AG04449 (cell line): Measurements from ENCODE around the gene BOK.

Experiments
- CTCF ChIA-PET: fragments of 350-600 bp; formaldehyde crosslinking; extraction: SDS; loops from one replicate; lab custom pipeline; 2021; ENCODE audit warnings: antibody characterized with exemption; lab: Yijun Ruan, JAX
- POLR2A ChIA-PET: fragments of 400-600, 350-600 bp; formaldehyde crosslinking; extraction: SDS; loops from one replicate; lab custom pipeline; 2020; ENCODE audit warnings: antibody characterized with exemption, inconsistent platforms; lab: Yijun Ruan, JAX
- DNase-seq: peaks from one replicate; pipeline ENCODE4 v3.0.0-alpha.2; 2010; ENCODE audit warnings: low read depth, low spot score
- H3K4me3 ChIP-seq: 2 replicates; pipeline ENCODE4 v1.5.1; 2011; ENCODE audit warnings: low read depth, mild to moderate bottlenecking, control low read depth, low read length
- TF ChIP-seq, protein P1 (sequence below): IDR thresholded peaks from one replicate; pipeline ENCODE4 v1.5.1; 2011; ENCODE audit warnings: mild to moderate bottlenecking, moderate library complexity, low read length, control low read depth, inconsistent platforms; ENCODE audit not compliant: insufficient read depth; ENCODE audit errors: missing control alignments

Gene BOK

DNA sequence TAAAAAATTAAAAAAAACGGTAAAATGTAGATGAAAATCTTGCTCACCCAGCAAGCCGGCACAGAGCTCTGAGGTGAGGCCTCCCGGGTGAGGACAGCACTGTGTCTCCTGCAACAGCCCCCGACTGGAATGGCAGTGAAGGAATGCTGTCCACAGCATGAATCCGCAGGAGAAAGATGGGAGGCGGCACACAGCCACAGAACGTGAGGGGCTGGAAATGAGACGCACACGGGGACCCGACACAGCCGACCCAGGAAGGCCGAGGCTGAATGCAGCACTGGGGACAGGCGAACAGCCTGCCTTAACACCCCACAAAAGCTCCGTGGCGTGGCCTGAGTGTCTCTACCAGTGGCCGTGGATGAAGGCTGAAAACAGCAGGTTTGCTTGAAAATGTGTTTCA lies 34.7 kb downstream of the BOK start:
- CTCF ChIA-PET, result no interaction called here
- TF ChIP-seq, protein P1, sequence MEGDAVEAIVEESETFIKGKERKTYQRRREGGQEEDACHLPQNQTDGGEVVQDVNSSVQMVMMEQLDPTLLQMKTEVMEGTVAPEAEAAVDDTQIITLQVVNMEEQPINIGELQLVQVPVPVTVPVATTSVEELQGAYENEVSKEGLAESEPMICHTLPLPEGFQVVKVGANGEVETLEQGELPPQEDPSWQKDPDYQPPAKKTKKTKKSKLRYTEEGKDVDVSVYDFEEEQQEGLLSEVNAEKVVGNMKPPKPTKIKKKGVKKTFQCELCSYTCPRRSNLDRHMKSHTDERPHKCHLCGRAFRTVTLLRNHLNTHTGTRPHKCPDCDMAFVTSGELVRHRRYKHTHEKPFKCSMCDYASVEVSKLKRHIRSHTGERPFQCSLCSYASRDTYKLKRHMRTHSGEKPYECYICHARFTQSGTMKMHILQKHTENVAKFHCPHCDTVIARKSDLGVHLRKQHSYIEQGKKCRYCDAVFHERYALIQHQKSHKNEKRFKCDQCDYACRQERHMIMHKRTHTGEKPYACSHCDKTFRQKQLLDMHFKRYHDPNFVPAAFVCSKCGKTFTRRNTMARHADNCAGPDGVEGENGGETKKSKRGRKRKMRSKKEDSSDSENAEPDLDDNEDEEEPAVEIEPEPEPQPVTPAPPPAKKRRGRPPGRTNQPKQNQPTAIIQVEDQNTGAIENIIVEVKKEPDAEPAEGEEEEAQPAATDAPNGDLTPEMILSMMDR, result no peak
- POLR2A ChIA-PET, result no interaction called here

DNA sequence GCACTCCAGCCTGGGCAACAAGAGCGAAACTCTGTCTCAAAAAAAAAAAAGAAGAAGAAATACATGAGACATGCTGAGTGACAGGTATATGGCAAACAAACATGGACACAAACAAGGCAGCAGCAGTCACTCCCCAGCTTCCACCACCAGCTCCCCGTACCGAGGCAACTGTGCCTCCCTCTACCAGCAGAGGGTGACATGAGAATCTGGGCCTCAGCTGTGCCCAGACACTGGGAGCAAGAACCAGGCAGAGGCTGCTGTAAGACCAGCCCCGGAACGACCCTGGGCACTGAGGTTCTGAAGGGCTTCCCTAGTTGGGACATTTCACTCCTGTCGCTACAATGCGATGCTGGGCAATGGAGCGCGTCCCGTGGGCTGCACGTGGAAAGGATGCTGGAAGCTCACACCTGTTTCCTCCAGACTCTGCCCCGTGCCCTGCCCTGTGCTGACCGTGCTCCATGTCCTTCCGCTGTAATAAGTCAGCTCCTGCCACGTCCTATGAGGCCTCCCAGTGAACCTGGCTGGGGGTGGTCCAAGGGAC lies 37.1 kb downstream of the BOK start:
- CTCF ChIA-PET, result interaction anchor here (0.6 kb wide), 1 partner anchor 18 kb away, joined by 3 read pairs; no protein-coding TSS in a partner anchor
- DNase-seq, result no peak
- POLR2A ChIA-PET, result interaction anchor here (0.6 kb wide), 1 partner anchor 241 kb away, joined by 3 read pairs; no protein-coding TSS in a partner anchor

More for the DNA sequence above, 34.7 kb downstream of the BOK start:
- DNase-seq, result no peak
- H3K4me3 ChIP-seq, result no peak overlapping the region

DNA sequence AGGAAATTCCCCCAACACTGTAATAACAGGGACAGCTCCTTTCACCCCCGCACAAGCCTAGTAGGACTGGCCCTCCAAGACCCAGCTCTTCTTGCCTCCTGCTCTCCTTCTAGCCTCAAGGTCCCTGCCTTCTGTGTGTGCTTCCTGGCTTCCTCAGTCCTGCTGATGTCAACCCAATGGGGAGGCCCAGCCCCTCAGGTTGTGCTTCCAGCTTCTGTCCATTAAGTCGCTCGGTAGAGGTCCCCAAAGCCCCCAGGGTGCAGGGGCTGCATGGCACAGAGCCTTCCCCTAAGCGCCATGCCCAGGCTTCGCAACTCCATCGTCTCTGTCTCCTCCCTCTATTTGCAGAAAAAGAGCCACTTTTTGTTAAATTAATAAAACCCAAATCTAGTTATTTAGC lies 39.0 kb downstream of the BOK start:
- DNase-seq, result no peak
- TF ChIP-seq, protein P1, result no peak
- ChIA-PET CTCF (interaction anchor here (1.0 to 2.0 kb wide), 3 partner anchors 11 to 91 kb away, joined by 3 to 7 read pairs (median 6); no protein-coding TSS in a partner anchor), POLR2A (no interaction called here)
- no peak overlapping the region for H3K4me3 ChIP-seq

More for the DNA sequence above, 37.1 kb downstream of the BOK start:
- no peak overlapping the region for H3K4me3 ChIP-seq
- TF ChIP-seq, protein P1, result peak; percentile 4

DNA sequence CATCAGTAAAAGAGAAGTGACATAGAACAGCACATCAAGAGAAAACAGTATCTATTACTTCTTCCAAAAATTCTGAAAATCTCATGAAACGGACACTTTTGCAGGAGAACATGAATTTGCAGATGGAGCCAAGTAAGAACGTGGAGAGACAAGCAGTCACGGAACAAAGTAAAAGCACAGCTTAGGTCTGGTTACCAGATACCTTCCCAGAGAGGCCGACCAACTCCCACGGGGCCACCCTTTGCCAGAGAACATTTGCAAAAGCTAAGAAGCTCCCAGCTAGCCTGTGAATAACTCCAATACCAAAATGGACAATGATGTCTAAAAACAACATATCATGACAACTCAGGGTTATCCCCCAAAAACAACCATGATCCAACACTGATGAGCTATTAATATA lies 39.5 kb downstream of the BOK start:
- H3K4me3 ChIP-seq, result no peak overlapping the region
- no peak for DNase-seq
- ChIA-PET POLR2A (no interaction called here), CTCF (interaction anchor here (0.6 to 2.0 kb wide), 4 partner anchors 10 to 114 kb away, joined by 3 to 7 read pairs (median 4); no protein-coding TSS in a partner anchor)
- TF ChIP-seq, protein P1, result no peak

DNA sequence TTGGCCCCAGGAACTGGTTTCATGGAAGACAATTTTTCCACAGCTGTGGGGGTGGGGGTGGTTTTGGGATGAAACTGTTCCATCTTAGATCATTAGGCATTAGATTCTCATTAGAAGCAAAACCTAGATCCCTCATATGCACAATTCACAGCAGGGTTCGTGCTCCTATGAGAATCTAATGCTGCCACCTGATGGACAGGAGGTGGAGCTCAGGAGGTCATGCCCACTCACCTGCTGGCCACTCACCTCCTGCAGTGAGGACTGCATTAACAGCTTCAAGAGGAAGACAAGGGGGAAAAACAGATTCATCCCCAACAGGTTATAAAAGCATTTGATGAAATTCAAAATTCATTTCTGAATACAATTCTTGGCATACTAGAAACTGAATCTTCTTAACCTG lies 39.9 kb downstream of the BOK start:
- TF ChIP-seq, protein P1, result no peak
- CTCF ChIA-PET, result interaction anchor here (0.5 to 2.0 kb wide), 6 partner anchors 10 to 249 kb away, joined by 3 to 7 read pairs (median 3); no protein-coding TSS in a partner anchor
- POLR2A ChIA-PET, result no interaction called here
- no peak for DNase-seq
- no peak overlapping the region for H3K4me3 ChIP-seq

DNA sequence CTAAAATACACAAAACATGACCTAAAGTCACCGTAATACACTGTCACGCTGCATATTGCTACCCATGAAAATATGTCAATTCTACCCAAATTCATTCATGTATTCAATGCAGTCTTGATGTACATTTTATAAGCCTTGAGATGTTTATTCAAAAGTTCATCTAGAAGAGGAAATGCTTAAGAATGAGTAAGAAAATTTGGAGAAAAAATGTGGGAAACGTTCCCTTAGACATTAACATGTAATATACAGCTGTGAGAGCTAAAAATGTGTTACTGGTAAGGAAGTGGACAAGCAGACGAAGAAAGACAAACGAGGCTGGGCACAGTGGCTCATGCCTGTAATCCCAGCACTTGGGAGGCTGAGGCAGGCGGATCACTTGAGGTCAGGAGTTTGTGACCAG lies 41.1 kb downstream of the BOK start:
- POLR2A ChIA-PET, result no interaction called here
- DNase-seq, result no peak
- no peak overlapping the region for H3K4me3 ChIP-seq
- TF ChIP-seq, protein P1, result no peak
- CTCF ChIA-PET, result interaction anchor here (1.0 kb wide), 2 partner anchors 11 to 59 kb away, joined by 3 to 4 read pairs; no protein-coding TSS in a partner anchor
